GM18508 (cell line): ENCODE measurements around the gene DONSON.
"Not testable (repeated sequence)": the region's sequence is repeated elsewhere in the genome, so short reads cannot be mapped to it uniquely, and the experiment has no call there.

Experiments
- ATAC-seq: cut with Tn5 transposase; IDR thresholded peaks from one replicate; pipeline ENCODE4 v1.9.1; 2021; ENCODE audit warnings: moderate number of reproducible peaks; ENCODE audit not compliant: insufficient read depth, unreplicated experiment

DONSON gene, protein sequence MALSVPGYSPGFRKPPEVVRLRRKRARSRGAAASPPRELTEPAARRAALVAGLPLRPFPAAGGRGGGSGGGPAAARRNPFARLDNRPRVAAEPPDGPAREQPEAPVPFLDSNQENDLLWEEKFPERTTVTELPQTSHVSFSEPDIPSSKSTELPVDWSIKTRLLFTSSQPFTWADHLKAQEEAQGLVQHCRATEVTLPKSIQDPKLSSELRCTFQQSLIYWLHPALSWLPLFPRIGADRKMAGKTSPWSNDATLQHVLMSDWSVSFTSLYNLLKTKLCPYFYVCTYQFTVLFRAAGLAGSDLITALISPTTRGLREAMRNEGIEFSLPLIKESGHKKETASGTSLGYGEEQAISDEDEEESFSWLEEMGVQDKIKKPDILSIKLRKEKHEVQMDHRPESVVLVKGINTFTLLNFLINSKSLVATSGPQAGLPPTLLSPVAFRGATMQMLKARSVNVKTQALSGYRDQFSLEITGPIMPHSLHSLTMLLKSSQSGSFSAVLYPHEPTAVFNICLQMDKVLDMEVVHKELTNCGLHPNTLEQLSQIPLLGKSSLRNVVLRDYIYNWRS

DNA sequence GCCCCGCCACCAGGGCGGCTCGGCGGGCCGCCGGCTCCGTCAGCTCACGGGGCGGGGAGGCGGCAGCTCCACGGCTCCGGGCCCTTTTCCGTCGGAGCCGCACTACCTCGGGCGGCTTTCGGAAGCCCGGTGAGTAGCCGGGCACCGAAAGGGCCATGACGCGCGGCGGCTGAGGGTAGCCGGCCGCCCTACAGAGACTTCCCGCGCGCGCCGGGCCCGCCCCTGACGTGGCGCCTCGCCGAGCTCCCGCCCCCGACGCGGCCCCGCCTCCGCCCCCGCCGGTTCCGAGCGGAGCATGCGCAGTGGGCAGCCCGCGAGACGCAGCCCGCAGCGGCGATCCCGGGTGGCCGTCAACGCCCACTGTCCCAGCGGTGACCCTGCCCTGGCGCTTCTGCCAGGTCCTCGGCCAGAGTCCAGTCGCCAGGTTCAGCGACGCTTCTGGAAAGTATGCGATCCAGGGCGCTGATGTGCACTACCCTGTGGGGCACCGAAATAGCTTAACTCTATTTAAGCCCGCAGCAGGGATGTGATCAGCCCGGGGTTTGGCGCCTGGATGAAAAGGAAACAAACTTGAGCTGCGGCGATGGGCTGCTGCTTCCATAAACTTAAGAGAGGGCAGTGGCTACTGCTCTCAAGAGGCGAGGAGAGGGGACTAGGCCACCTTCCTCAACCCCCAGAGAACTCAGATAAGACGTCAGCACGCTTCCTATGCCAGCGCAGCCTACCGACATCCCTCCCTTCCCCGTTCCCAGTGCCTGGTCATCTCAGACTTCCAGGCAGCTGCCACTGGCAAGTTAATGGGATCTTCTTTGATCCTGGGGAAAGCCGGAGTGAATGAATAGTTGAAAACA lies at the start of gene DONSON:
Gene DONSON, minus strand, starts transcription at position 200 of the 851 bp plus-strand sequence. Its CDS starts 43 bp downstream, at position 157.
- ATAC-seq: no peak

DNA sequence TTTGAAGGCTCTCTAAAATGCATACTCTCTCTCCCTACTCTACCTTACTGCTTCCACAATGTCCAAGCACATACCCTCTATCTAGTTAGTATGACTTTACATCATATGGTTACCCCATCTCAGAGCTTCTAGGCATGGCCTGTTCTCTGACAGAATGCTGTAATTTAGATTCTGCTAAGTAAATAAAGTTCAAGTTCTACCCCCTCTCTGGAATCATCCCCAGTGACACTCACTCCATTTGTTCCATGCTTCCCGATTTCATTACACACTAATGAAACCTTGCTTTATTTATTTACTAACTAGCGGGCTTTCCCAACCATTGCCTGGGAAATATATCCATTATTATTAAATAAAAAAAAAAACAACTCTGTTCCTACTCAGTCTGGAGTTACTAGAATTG lies 45.8 kb upstream of the DONSON start:
- no peak for ATAC-seq

DNA sequence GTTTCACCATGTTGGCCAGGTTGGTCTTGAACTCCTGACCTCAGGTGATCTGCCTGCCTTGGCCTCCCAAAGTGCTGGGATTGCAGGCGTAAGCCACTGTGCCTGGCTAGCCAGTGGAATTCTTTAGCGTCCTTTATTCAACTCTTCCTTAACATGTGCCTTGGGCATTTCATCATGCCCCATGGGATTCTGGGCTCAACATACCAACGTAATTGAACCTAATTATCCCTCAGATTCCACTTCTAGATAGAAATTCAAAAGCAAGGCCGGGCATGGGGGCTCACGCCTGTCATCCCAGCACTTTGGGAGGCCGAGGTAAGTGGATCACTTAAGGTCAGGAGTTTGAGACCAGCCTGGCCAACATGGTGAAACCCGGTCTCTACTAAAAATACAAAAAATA lies 37.7 kb upstream of the DONSON start:
- not testable (repeated sequence) for ATAC-seq

DNA sequence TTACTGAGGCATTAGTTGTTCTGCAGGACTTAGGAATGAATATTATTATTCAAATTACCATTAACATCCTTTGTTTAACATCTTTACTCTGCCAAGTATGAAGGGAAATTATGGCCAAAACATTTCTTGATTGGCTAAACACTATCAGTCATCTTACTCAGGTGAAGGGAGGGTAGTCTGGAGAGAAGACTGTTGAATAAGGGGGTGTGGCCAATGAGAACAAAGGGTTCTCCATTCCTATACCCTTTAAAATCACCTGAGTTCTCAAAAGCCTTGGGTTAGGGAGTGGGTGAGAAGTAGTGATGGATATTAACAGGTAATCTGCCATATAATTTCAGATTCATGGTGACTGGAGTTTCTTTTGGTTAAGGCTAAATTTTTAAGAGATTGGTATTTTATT lies 33.8 kb upstream of the DONSON start:
- no peak for ATAC-seq

DNA sequence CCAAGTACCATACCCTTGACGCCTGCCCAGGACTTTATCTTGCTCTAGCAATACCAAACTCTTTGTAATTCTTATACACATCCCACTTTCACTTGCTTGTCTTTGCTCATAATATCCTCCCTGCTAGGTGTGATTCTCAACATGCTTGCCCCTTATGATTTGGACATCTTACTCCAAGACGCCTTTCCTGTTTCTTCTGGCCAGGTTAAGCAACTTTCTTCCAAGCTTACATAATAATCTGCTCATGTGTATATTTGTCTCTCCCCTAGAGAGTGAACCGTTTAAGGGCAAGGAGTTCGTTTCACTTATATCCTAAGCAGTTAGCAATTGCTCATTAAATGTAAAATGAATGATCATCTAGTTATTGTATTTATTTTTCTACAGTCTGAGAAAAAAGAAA lies 31.2 kb upstream of the DONSON start:
- ATAC-seq: no peak

DNA sequence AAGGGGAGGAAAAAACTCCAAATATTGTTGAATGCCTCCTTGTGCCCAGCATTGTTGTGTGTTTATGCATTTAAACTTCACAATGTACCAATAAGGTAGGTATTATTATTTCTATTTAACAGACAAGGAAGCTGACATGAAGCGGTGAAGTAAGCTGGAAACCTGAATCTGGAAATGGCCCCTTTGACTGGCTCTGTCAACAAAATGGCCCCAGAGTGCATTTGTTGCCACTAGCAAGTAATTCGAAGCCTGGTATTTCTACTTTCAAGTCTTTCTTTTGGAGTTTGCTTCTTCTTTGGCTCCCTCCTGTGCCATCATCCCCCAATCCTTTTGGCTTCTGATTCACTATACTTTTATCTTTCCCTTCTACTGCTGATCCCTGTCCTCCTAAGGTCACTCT lies 29.9 kb upstream of the DONSON start:
- no peak for ATAC-seq

DNA sequence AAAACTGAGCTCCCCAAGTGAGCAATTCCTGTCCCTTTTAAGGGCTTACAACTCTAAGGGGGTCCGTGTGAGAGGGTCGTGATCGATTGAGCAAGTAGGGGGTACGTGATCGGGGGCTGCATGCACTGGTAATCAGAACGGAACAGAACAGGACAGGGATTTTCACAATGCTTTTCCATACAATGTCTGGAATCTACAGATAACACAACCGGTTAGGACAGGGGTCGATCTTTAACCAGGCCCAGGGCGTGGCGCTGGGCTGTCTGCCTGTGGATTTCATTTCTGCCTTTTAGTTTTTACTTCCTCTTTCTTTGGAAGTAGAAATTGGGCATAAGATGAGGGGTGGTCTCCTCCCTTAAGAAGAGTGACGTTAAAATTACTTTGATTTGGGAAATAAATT lies 29.1 kb upstream of the DONSON start:
- ATAC-seq: not testable (repeated sequence)

DNA sequence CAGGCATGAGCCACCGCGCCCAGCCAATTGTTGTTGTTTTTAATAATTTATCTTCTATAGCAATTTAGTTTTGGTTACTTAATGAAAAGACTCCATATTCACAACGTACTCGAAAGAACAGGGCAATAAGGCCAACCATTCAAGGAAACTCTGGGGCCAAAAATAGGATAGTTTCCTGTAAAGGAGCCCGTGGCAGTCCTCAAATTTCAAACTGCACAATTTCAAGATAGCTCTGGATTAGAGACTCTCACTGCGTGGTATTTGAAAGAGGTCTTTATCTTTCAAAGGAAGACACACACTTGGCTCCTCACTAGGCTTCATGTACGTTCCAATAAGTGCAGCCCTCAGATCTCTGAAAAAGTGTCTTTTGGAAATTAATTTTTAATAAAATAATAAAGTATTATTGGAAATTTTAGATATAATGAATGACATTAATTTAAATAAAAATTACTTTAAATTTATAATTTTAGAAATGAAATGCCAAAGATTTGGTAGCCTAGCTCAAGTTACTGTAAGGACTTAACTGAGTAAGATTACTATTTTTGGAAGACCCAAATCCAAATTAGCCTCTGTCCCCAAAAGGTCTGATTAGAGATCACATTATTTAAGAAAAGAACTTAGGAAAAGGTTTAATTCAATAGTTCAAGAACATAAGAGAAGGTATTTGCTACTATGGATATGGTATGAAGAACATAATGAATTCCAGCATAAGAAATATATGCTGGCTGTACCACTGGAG lies 22.7 kb upstream of the DONSON start:
- no peak for ATAC-seq

DNA sequence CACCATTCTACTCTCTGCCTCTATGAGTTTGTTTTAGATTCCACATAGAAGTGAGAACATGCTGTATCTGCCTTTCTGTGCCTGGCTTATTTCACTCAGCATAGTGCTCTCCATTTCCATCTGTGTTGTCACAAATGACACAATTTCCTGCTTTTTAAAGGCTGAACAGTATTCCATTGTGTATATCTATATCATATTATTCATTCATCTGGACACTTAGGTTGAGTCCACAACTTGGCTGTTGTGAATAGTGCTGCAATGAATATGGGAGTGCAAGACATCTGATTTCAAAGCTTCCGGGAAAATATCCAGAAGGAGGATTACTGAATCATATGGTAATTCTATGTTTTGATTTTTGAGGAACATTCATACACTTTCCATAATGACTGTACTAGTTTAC lies 20.1 kb upstream of the DONSON start:
- ATAC-seq: no peak

DNA sequence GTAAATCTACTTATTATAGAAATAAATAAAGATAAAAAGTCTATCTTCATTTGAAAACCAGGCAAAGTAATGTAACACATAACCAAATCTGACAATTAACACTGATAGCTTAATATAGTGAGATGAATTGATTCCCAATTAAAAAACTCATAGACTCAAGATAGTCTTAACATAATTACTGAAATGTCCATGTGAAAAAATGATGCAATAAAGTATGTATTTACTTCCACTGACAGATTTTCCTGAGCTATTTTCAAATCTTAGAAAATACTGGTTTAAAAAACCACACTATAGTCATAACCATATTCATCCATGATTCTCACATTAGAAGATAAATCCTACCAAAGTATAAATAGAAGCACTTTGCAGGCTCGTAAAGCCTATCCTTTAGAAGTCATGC lies 9.6 kb upstream of the DONSON start:
- ATAC-seq: no peak

DNA sequence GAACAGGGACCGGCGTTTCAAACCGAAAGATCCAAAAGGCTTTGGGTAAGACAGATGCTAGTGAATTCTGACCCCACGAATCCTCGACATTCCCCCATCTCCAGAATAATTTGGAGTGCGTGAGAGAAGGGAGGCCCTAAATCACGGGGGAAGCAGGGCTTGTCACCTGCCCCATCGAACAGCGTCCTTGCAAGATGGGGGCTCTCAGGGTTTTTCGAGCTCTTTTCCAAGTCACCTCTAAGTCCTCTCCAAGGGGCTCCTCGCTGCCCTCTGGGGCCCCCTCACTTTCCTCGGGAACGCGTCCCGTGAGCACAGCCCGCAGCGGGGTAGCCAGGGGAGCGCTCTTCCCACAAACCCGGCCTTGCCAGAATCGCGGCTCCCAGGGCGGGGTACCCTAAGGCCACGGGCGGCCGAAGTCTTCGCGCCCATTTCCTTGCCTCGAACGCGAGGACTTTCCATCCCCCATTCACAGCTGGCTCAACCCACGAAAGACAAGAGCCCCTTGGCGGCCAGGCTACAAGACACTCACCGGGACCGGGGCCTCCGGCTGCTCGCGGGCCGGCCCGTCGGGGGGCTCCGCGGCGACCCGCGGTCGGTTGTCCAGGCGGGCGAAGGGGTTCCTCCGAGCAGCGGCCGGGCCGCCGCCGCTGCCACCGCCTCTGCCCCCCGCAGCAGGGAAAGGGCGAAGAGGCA lies 546 bp downstream of the DONSON start:
- ATAC-seq: no peak

DNA sequence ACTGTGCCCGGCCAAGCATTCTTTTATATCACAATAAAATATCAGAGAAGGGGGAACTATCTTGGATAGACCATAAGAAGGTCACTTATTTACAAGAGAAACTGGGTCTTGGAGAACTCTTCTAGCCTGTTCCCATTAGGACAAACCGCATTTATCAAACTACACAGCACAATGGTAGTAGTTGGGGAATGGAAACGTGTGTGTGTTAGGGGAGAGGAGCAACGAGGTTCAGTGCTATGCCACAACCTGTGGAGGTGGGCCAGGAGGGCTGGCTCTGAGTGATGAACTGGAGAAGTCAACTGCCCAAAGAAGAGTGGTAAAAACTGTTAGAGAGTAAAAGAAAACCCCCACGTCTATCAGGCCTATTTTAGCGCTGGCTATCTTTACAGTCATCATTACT lies 1.6 kb downstream of the DONSON start:
- no peak for ATAC-seq

DNA sequence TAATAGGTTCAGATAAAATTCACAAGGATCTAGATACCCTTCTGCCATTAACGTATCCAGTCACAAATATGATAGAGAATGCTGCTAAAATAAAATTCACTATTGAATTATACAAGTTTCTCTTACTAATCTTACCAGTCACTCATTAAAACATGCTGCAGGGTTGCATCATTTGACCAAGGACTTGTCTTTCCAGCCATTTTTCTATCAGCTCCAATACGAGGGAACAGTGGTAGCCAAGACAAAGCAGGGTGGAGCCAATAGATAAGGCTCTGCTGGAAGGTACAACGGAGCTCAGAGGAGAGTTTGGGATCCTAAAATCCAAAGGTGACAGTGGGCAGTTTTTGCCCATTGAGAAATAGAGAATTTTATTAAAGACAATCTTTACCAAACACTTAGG lies 4.0 kb downstream of the DONSON start:
- ATAC-seq: no peak

DNA sequence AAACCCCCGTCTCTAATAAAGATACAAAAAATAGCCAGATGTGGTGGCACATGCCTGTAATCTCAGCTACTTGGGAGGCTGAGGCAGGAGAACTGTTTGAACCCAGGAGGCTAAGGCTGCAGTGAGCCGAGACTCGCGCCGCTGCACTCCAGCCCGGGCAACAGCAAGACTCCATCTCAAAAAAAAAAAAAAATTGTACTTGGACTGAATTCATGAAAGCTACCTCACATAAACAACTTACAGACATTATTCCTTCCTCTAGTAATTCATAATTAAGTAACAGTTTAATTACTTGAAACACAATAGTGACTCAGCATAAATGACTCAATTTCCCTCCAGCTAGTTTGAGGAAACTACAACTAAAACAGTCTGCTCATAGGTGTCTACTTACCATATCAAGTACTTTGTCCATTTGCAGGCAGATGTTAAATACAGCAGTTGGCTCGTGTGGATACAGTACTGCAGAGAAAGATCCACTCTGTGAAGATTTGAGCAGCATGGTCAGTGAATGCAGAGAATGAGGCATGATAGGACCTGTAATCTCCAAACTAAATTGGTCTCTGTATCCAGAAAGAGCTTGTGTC lies 9.4 kb downstream of the DONSON start:
- ATAC-seq: no peak

DNA sequence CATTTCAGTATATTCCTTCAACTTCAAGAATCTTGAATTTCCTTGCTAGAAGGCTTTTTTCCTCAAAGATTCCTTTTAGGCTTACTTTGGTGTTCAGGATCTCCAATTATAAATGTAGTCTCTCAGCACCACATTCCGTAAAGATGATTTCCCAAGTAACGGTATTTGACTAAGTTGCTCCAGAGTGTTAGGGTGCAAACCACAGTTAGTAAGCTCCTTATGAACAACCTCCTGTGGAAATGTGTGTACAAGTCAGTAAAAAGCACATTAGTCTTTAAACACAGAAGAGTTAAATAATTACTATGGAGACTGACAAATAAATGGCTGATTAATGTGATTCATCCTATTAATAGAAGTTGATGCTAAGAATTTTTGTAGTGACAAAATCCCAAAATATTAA lies 10.3 kb downstream of the DONSON start:
- ATAC-seq: no peak

DNA sequence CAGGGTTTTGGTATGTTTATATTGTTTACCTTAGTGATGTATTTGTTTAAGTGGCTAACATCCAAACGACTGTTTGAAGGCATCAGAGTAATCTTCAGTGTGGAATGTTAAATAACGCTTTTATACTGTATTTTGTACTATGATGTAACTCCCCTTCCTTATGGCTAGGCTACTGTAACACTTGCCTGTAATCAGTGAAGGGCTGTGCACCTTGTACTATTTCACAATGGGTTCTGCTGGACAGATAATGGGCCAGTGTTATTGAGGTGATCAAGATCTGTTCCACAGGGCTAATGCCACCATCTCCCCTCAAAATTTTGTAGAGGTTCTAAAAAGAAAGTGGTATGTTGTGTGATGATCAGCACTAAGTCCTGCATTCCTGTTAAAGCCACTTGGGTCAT lies 11.7 kb downstream of the DONSON start:
- ATAC-seq: not testable (repeated sequence)

DNA sequence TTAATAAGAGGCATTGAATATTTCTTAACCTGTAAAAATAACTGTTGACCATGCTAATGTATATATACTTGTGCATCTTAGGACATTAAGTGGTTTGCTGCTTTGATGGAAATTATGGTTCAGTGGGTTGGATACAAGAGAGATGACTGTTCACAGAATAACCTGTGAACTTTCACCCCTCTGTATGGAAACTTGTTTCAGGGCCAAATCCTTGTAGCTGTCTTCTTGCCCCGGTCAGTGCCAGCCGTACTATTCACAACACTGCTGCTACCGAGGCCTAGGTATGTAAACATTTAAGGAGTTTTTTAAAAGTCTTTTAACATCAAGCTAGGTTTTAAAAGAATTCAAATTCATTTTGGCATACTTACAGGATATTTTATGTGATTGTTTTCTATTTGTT lies 16.1 kb downstream of the DONSON start:
- ATAC-seq: no peak

DNA sequence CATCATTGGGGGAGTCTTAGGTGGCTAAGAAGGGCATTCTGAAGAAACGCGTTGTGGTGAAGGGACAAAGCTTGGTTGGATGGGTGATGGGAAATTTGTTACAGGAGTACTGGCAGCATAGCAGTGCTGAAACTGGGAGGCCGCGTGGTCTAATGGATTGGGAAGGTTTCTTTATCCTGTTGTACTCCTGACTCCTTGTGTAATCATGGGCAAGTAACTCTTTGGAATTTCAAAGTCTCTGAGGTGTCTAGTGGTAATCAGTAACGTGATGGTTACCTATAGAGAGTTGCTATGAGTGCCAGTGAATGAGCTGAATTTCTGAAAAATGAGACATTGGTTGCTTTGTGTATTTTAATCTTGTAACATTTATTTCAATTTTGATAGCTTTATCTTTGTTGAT lies 18.5 kb downstream of the DONSON start:
- ATAC-seq: no peak

DNA sequence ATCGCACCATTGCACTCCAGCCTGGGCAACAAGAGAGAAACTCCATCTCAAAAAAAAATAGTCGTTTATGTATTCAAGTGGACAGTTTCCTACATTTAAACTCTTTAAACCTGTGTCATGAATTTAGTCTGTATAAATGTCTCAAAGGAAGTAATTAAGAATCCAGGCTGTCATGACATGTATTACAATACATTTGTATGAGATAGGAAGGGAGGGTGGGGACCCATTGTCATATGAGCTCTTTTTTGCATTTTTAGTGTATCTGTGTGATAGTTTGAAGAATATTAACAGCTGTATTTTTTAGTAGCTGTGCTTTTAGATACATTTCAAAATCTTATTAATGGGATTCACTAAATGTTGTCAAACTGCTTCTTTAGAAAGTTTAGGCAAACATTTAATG lies 20.0 kb downstream of the DONSON start:
- ATAC-seq: no peak

DNA sequence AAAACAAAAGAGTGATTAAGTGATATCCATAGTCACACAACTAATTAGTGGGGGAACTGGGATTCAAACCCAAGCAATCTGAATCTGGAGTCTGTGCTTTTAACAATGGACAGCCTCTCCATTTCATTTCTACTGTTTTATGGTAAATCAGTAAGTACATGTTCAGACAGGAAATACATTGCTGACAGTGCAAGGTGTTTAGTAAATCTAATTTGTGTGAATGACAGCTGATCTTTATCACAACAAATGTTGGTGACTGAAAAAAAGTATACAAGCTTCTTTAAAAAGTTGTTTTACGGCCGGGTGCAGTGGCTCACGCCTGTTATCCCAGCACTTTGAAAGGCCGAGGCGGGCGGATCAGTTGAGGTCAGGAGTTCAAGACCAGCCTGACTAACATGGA lies 20.6 kb downstream of the DONSON start:
- ATAC-seq: no peak
